HepG2 (cell line): Measurements from ENCODE around the gene CYP2A6. TPM values are rescaled to one million over a fixed set of nuclear protein-coding genes. Genes with fewer than 3 reads are reported as not detected.

ENCODE experiments used
- ARID4A ChIP-seq: sonication (generic); formaldehyde crosslinking; IDR thresholded peaks from 2 replicates; pipeline ENCODE4 v1.5.0; 2020; ENCODE audit warnings: mild to moderate bottlenecking, missing genetic modification reagents, borderline replicate concordance
- ATF7-NPFF ChIP-seq: sonication (generic); formaldehyde crosslinking; IDR thresholded peaks from 2 replicates; pipeline ENCODE4 v1.8.1; 2023; ENCODE audit warnings: mild to moderate bottlenecking, low read depth, missing genetic modification reagents, moderate library complexity
- ATM ChIP-seq: fragments of 450-650 bp; IDR thresholded peaks from 2 replicates; pipeline ENCODE4 v1.7.1; 2017; ENCODE audit warnings: mild to moderate bottlenecking, borderline replicate concordance
- CHD4 ChIP-seq: fragments of 200-600 bp; sonication (generic); IDR thresholded peaks from 2 replicates; pipeline ENCODE4 v1.7.0; 2017; ENCODE audit warnings: mild to moderate bottlenecking, low read length, borderline replicate concordance
- EED ChIP-seq: sonication (generic); formaldehyde crosslinking; IDR thresholded peaks from 2 replicates; pipeline ENCODE4 v1.5.0; 2020; ENCODE audit warnings: mild to moderate bottlenecking, missing genetic modification reagents
- HOXA3 ChIP-seq: sonication (generic); formaldehyde crosslinking; IDR thresholded peaks from 2 replicates; pipeline ENCODE4 v1.5.0; 2020; ENCODE audit warnings: missing genetic modification reagents
- IRX3 ChIP-seq: sonication (generic); formaldehyde crosslinking; IDR thresholded peaks from 2 replicates; pipeline ENCODE4 v1.8.1; 2023; ENCODE audit warnings: mild to moderate bottlenecking, low read depth, missing genetic modification reagents, borderline replicate concordance
- MXD3 ChIP-seq: IDR thresholded peaks from 2 replicates; pipeline ENCODE4 v1.6.1; 2016; ENCODE audit warnings: mild to moderate bottlenecking, missing biosample characterization, missing genetic modification reagents
- PAF1 ChIP-seq: IDR thresholded peaks from 2 replicates; pipeline ENCODE4 v1.6.1; 2016; ENCODE audit warnings: missing genetic modification reagents, missing compliant biosample characterization
- PBX3 ChIP-seq: sonication (generic); formaldehyde crosslinking; IDR thresholded peaks from 2 replicates; pipeline ENCODE4 v1.8.1; 2023; ENCODE audit warnings: missing genetic modification reagents, inconsistent platforms, borderline replicate concordance
- PHF5A ChIP-seq: IDR thresholded peaks from one replicate; pipeline ENCODE4 v1.6.1; 2018; ENCODE audit warnings: low read depth, missing genetic modification reagents; ENCODE audit not compliant: unreplicated experiment
- RNF2 ChIP-seq: fragments of 450-650 bp; conservative IDR thresholded peaks from 2 replicates; pipeline ENCODE4 v1.6.1; 2016; ENCODE audit warnings: low read depth
- SALL1 ChIP-seq: sonication (generic); formaldehyde crosslinking; IDR thresholded peaks from 2 replicates; pipeline ENCODE4 v1.8.0; 2022; ENCODE audit warnings: mild to moderate bottlenecking, missing genetic modification reagents
- TBP ChIP-seq: sonication (generic); formaldehyde crosslinking; IDR thresholded peaks from 2 replicates; pipeline ENCODE4 v1.5.0; 2020; ENCODE audit warnings: missing genetic modification reagents
- ZC3H4 ChIP-seq: sonication (generic); formaldehyde crosslinking; IDR thresholded peaks from 2 replicates; pipeline ENCODE4 v1.4.0; 2020; ENCODE audit warnings: missing genetic modification reagents, borderline replicate concordance
- ZKSCAN5 ChIP-seq: sonication (generic); formaldehyde crosslinking; IDR thresholded peaks from 2 replicates; pipeline ENCODE4 v1.5.1; 2020; ENCODE audit warnings: mild to moderate bottlenecking, missing genetic modification reagents
- ZMYM4 ChIP-seq: sonication (generic); formaldehyde crosslinking; IDR thresholded peaks from 2 replicates; pipeline ENCODE4 v1.8.1; 2023; ENCODE audit warnings: mild to moderate bottlenecking, missing genetic modification reagents
- ZNF124 ChIP-seq: sonication (generic); formaldehyde crosslinking; IDR thresholded peaks from 2 replicates; pipeline ENCODE4 v1.4.0; 2020; ENCODE audit warnings: missing genetic modification reagents
- ZNF256 ChIP-seq: sonication (generic); formaldehyde crosslinking; conservative IDR thresholded peaks from 2 replicates; pipeline ENCODE4 v1.4.0; 2020; ENCODE audit warnings: missing genetic modification reagents
- ZNF263 ChIP-seq: sonication (generic); formaldehyde crosslinking; IDR thresholded peaks from 2 replicates; pipeline ENCODE4 v1.4.0; 2020; ENCODE audit warnings: missing genetic modification reagents
- ZNF33B ChIP-seq: sonication (generic); formaldehyde crosslinking; IDR thresholded peaks from 2 replicates; pipeline ENCODE4 v1.5.1; 2020; ENCODE audit warnings: mild to moderate bottlenecking, missing genetic modification reagents
- ZNF451 ChIP-seq: sonication (generic); formaldehyde crosslinking; IDR thresholded peaks from 2 replicates; pipeline ENCODE4 v1.5.0; 2020; ENCODE audit warnings: mild to moderate bottlenecking, missing genetic modification reagents
- ZNF496 ChIP-seq: sonication (generic); formaldehyde crosslinking; IDR thresholded peaks from 2 replicates; pipeline ENCODE4 v1.8.1; 2023; ENCODE audit warnings: mild to moderate bottlenecking, moderate library complexity, missing genetic modification reagents; ENCODE audit not compliant: insufficient replicate concordance
- ZSCAN12 ChIP-seq: sonication (generic); formaldehyde crosslinking; IDR thresholded peaks from 2 replicates; pipeline ENCODE4 v1.9.0; 2021; ENCODE audit warnings: mild to moderate bottlenecking, missing genetic modification reagents
- polyA plus RNA-seq, 8 experiments: library from polyadenylated mRNA; depleted of rRNA in 3 of 8; stranded (reverse) in 7 of 8; unstranded in 1 of 8; fragments of >200 nt; fragmentation: Illumina TruSeq in 4 of 8; extraction: Trizol in 4 of 8; gene quantifications; 2 replicates each; pipeline versions ENCODE4 v1.2.1 to v1.2.3, GENCODE V29; 2011 to 2016; ENCODE audit warnings: low read depth in 4 of 8, missing spikeins in 1 of 8, mixed read lengths in 1 of 8; ENCODE audit not compliant: insufficient read depth in 1 of 8
- total RNA-seq, 5 experiments: library from RNA; depleted of rRNA; stranded (reverse); fragments of >200 nt; fragmentation: Illumina TruSeq; extraction: Trizol; gene quantifications; 2 replicates each; pipeline ENCODE4 v1.2.3, GENCODE V29; 2016; ENCODE audit warnings: low read depth in 1 of 5

CYP2A6 gene
- total and polyA plus RNA-seq, 2 of the 13 experiments (the other 11 are each of a cell fraction or from before 2014, with no cell fraction given), result not detected

GRCh38 chr19:40831502-40832430 lies 18.5 kb downstream of the CYP2A6 start (continued):
- TF ChIP-seq ZNF33B (CRISPR knock-in tag), result no peak
- peak; percentile 60; the same call in 1 of the 2 replicates for TF ChIP-seq HOXA3 (CRISPR knock-in tag)
- no peak for TF ChIP-seq ZNF451 (CRISPR knock-in tag)
- no peak for TF ChIP-seq CHD4
- no peak for TF ChIP-seq PBX3 (CRISPR knock-in tag)
- peak; percentile 77; the same call in 1 of the 2 replicates for TF ChIP-seq ZNF256
- 0 out of 2 replicates have a peak, but pooled peaks have one; percentile 25 for TF ChIP-seq ZSCAN12
- TF ChIP-seq ZKSCAN5, result no peak
- no peak for TF ChIP-seq ATF7-NPFF (CRISPR knock-in tag)
- TF ChIP-seq PHF5A, result peak; percentile 68
- TF ChIP-seq ZC3H4, result no peak
- no peak for TF ChIP-seq TBP (CRISPR knock-in tag)
- no peak for TF ChIP-seq IRX3 (CRISPR knock-in tag)
- no peak for TF ChIP-seq ZNF124 (CRISPR knock-in tag)
- peak; percentile 61 for TF ChIP-seq ZMYM4
- peak; percentile 68; the same call in 1 of the 2 replicates for TF ChIP-seq SALL1 (CRISPR knock-in tag)
- TF ChIP-seq EED (CRISPR knock-in tag), result no peak
- no peak for TF ChIP-seq MXD3
- peak; percentile 61; the same call in 1 of the 2 replicates for TF ChIP-seq ARID4A (CRISPR knock-in tag)
- TF ChIP-seq ZNF263 (CRISPR knock-in tag), result 0 out of 2 replicates have a peak, but pooled peaks have one; percentile 26
- no peak for TF ChIP-seq PAF1 (CRISPR knock-in tag)
- no peak for TF ChIP-seq RNF2
- no peak for TF ChIP-seq ATM
- TF ChIP-seq ZNF496 (CRISPR knock-in tag), result no peak
